HG03196 (cell line): ENCODE measurements around the gene TRAF3IP3.

Source experiments
- ATAC-seq: cut with Tn5 transposase; IDR thresholded peaks from one replicate; pipeline ENCODE4 v1.9.1; 2021; ENCODE audit not compliant: unreplicated experiment

TRAF3IP3 gene

GRCh38 chr1:209797978-209798639 lies 42.3 kb downstream of the TRAF3IP3 start:
- no peak for ATAC-seq

- no peak for ATAC-seq
Measured at GRCh38 chr1:209800984-209801834, 45.4 kb downstream of the TRAF3IP3 start.

- ATAC-seq, result no peak
Measured at GRCh38 chr1:209802117-209802779, 46.4 kb downstream of the TRAF3IP3 start.

- ATAC-seq, result no peak
Measured at GRCh38 chr1:209802780-209803152, 46.9 kb downstream of the TRAF3IP3 start.

GRCh38 chr1:209803568-209803967 lies 47.7 kb downstream of the TRAF3IP3 start:
- ATAC-seq, result no peak

- no peak for ATAC-seq
Measured at GRCh38 chr1:209805341-209805781, 49.5 kb downstream of the TRAF3IP3 start.

GRCh38 chr1:209805875-209806760 lies 50.3 kb downstream of the TRAF3IP3 start, which contains the start of gene IRF6:
Gene IRF6 (minus strand): TSS chr1:209806142. CDS start chr1:209801413, 4,729 bp downstream.
- ATAC-seq, result peak; percentile 61

GRCh38 chr1:209807509-209807908 lies 51.7 kb downstream of the TRAF3IP3 start:
- ATAC-seq, result no peak

- ATAC-seq, result no peak
Measured at GRCh38 chr1:209808059-209808581, 52.3 kb downstream of the TRAF3IP3 start.

- no peak for ATAC-seq
Measured at GRCh38 chr1:209809611-209810010, 53.8 kb downstream of the TRAF3IP3 start.

GRCh38 chr1:209810783-209811182 lies 54.9 kb downstream of the TRAF3IP3 start:
- no peak for ATAC-seq

- no peak for ATAC-seq
Measured at GRCh38 chr1:209813902-209814301, 58.0 kb downstream of the TRAF3IP3 start.

- ATAC-seq, result no peak
Measured at GRCh38 chr1:209815490-209815889, 59.6 kb downstream of the TRAF3IP3 start.

- no peak for ATAC-seq
Measured at GRCh38 chr1:209815931-209816341, 60.1 kb downstream of the TRAF3IP3 start.

- no peak for ATAC-seq
Measured at GRCh38 chr1:209816923-209817322, 61.1 kb downstream of the TRAF3IP3 start.

GRCh38 chr1:209817691-209818090 lies 61.8 kb downstream of the TRAF3IP3 start:
- ATAC-seq, result no peak

- ATAC-seq, result no peak
Measured at GRCh38 chr1:209819058-209819457, 63.2 kb downstream of the TRAF3IP3 start.

GRCh38 chr1:209820986-209821385 lies 65.1 kb downstream of the TRAF3IP3 start:
- no peak for ATAC-seq

GRCh38 chr1:209822706-209823105 lies 66.9 kb downstream of the TRAF3IP3 start:
- ATAC-seq, result no peak
